ENCODE measurements around the gene FBXL5.

- TF ChIP-seq HOXD13 (CRISPR knock-in tag; IDR thresholded peaks at IDR 0.05; ENCODE audit: borderline replicate concordance) (no peak), ZNF133 (tag by site-specific recombination; IDR thresholded peaks at IDR 0.05) (no peak), KLF17 (tag by site-specific recombination; IDR thresholded peaks at IDR 0.05) (no peak), ZNF274 (IDR thresholded peaks at IDR 0.05; ENCODE audit: low read length) (no peak), ZNF274 (tag by site-specific recombination; IDR thresholded peaks at IDR 0.05; ENCODE audit: borderline replicate concordance) (no peak), MYNN (tag by site-specific recombination; IDR thresholded peaks at IDR 0.05; ENCODE audit: borderline replicate concordance) (no peak)
Observed at GRCh38 chr4:15676039-15676438, 20.9 kb upstream of the FBXL5 start.
